ENCODE measurements around the gene SIK3.
A peak's percentile ranks its signal among the peaks of the same experiment; 100 is the strongest.
"Not testable (repeated sequence)": the region's sequence is repeated elsewhere in the genome, so short reads cannot be mapped to it uniquely, and the experiment has no call there.

SIK3 gene

DNA sequence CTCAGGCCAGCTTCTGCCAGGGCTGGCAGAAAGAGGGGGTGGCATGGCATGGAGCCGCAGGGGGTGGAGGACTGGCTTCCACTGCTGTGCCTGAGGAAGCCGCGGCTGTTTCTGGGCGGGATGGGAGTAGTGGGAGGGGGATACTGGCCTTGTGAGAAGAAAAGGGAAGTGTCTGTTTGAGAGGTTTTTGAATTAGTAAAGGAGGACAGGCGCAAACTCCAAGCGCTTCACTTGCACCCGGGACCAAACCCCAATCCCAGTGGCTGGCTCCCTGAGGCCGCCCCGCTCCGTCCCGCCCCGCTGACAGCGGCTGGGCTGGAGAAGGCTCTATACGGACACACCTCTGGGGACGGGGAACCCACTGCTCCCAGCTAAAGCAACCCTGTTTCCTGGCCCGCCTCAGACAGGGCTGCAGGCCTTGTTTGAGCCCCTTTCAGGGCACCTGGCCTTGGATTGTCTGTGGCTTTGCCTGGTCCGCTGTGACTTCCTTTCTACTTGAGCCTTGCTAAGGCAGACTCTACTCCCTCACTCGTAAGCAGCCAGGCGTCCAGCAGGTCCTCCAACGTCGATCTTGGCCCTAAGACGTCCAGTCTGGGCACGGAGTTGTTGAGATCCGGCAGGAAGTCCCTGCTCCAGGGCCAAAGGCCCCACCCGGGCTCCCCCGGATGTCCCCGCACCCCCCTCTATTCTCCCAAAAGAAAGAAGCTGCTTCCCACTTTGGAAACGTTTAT is 263.0 kb downstream of the SIK3 start:
- H3K27ac Mint-ChIP-seq: peak overlapping the region; percentile 84 to 91
- peak overlapping the region; percentile 82 to 83 for H3K4me3 Mint-ChIP-seq
- DNase-seq (no peak), ATAC-seq (replicated peaks) (peak; percentile 2)
- H3K36me3 Mint-ChIP-seq (ENCODE audit: insufficient read depth): peaks cover 3% of the 10 kb centered on the region
- no peaks in the 10 kb centered on the region for H3K9me3 Mint-ChIP-seq
- H3K27me3 Mint-ChIP-seq: no peaks in the 10 kb centered on the region
- H3K4me1 Mint-ChIP-seq (ENCODE audit: low read depth in 2 of 2): peaks cover 6 to 13% of the 10 kb centered on the region in 2 donors

- Mint-ChIP-seq H3K27ac (peak overlapping the region; percentile 15 to 84), H3K4me3 (peak overlapping the region; percentile 72 to 83), H3K4me1 (ENCODE audit: low read depth in 2 of 2) (peaks cover 6 to 13% of the 10 kb centered on the region in 2 donors)
- not testable (repeated sequence) for H3K9me3 Mint-ChIP-seq; DNase-seq; H3K27me3 Mint-ChIP-seq; ATAC-seq (replicated peaks); H3K36me3 Mint-ChIP-seq (ENCODE audit: insufficient read depth)
These were observed 263.6 kb downstream of the SIK3 start for GRCh38 chr11:116834535-116835041.

DNA sequence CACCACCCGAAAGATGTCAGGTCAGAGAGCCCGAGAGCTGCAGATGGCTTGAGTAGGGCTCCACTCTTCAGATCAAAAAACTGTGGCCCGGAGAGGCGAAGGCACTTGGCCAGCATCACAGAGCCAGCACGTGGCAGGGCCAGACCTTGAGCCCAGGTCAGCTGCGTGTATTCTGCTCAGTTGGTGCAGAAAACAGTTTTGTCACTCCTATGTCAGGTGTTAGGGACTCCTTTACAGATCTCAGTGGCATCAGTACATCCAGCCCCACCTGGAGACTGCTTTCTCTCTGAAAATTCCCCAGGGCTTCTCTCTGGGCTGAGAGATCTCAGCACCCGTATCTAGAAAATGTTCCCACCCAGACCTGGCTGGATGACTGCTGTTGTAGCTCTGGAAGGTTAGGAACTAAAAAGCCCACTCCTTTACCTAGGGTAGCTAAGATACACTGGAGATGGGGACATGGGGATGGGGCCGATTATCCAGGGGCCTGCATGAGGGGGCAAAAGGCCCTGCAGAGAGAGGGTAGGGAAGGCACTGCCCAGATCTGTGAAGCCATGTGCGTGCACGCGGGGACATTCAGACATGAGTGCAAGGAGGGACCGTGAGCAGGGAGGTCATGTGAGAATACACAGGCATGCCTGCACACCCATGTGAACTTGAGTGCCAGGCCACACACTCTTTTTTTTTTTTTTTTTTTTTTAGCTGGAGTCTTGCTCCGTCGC is 264.3 kb downstream of the SIK3 start:
- DNase-seq (no peak), ATAC-seq (replicated peaks) (no peak)
- H3K27me3 Mint-ChIP-seq: no peaks in the 10 kb centered on the region
- peak overlapping the region in 1 of 2 donors; percentile 21 for H3K4me3 Mint-ChIP-seq
- no peaks in the 10 kb centered on the region for H3K9me3 Mint-ChIP-seq
- no peak overlapping the region for H3K27ac Mint-ChIP-seq
- H3K4me1 Mint-ChIP-seq (ENCODE audit: low read depth in 2 of 2): peaks cover 6 to 13% of the 10 kb centered on the region in 2 donors
- H3K36me3 Mint-ChIP-seq (ENCODE audit: insufficient read depth): peaks cover 3% of the 10 kb centered on the region

- Mint-ChIP-seq H3K4me1 (ENCODE audit: low read depth in 2 of 2) (peaks cover 6 to 13% of the 10 kb centered on the region in 2 donors), H3K27ac (no peak overlapping the region), H3K9me3 (no peaks in the 10 kb centered on the region), H3K27me3 (no peaks in the 10 kb centered on the region), H3K4me3 (no peak overlapping the region), H3K36me3 (ENCODE audit: insufficient read depth) (peaks cover 3% of the 10 kb centered on the region)
- DNase-seq (no peak), ATAC-seq (replicated peaks) (no peak)
These were observed 264.8 kb downstream of the SIK3 start for GRCh38 chr11:116833491-116833815.

DNA sequence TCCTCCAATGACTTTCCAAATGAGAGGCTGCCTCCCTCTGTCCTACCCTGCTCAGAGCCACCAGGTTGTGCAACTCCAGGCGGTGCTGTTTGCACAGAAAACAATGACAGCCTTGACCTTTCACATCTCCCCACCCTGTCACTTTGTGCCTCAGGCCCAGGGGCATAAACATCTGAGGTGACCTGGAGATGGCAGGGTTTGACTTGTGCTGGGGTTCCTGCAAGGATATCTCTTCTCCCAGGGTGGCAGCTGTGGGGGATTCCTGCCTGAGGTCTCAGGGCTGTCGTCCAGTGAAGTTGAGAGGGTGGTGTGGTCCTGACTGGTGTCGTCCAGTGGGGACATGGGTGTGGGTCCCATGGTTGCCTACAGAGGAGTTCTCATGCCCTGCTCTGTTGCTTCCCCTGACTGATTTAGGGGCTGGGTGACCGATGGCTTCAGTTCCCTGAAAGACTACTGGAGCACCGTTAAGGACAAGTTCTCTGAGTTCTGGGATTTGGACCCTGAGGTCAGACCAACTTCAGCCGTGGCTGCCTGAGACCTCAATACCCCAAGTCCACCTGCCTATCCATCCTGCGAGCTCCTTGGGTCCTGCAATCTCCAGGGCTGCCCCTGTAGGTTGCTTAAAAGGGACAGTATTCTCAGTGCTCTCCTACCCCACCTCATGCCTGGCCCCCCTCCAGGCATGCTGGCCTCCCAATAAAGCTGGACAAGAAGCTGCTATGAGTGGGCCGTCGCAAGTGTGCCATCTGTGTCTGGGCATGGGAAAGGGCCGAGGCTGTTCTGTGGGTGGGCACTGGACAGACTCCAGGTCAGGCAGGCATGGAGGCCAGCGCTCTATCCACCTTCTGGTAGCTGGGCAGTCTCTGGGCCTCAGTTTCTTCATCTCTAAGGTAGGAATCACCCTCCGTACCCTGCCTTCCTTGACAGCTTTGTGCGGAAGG is 265.6 kb downstream of the SIK3 start:
- Mint-ChIP-seq H3K27me3 (no peaks in the 10 kb centered on the region), H3K27ac (no peak overlapping the region), H3K9me3 (no peaks in the 10 kb centered on the region), H3K4me3 (no peak overlapping the region), H3K36me3 (ENCODE audit: insufficient read depth) (peaks cover 3% of the 10 kb centered on the region), H3K4me1 (ENCODE audit: low read depth in 2 of 2) (peaks cover 6 to 13% of the 10 kb centered on the region in 2 donors)
- no peak for DNase-seq
- no peak for ATAC-seq (replicated peaks)

DNA sequence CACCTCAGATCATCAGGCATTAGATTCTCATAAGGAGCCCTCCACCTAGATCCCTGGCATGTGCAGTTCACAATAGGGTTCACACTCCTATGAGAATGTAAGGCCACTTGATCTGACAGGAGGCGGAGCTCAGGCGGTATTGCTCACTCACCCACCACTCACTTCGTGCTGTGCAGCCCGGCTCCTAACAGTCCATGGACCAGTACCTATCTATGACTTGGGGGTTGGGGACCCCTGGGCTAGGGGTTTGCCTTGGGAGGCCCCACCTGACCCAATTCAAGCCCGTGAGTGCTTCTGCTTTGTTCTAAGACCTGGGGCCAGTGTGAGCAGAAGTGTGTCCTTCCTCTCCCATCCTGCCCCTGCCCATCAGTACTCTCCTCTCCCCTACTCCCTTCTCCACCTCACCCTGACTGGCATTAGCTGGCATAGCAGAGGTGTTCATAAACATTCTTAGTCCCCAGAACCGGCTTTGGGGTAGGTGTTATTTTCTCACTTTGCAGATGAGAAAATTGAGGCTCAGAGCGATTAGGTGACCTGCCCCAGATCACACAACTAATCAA is 266.4 kb downstream of the SIK3 start:
- H3K27me3 Mint-ChIP-seq: no peaks in the 10 kb centered on the region
- peaks cover 3% of the 10 kb centered on the region for H3K36me3 Mint-ChIP-seq (ENCODE audit: insufficient read depth)
- ATAC-seq (replicated peaks) (no peak), DNase-seq (no peak)
- no peak overlapping the region for H3K27ac Mint-ChIP-seq
- no peak overlapping the region for H3K4me3 Mint-ChIP-seq
- no peaks in the 10 kb centered on the region for H3K9me3 Mint-ChIP-seq
- peaks cover 6 to 13% of the 10 kb centered on the region in 2 donors for H3K4me1 Mint-ChIP-seq (ENCODE audit: low read depth in 2 of 2)

DNA sequence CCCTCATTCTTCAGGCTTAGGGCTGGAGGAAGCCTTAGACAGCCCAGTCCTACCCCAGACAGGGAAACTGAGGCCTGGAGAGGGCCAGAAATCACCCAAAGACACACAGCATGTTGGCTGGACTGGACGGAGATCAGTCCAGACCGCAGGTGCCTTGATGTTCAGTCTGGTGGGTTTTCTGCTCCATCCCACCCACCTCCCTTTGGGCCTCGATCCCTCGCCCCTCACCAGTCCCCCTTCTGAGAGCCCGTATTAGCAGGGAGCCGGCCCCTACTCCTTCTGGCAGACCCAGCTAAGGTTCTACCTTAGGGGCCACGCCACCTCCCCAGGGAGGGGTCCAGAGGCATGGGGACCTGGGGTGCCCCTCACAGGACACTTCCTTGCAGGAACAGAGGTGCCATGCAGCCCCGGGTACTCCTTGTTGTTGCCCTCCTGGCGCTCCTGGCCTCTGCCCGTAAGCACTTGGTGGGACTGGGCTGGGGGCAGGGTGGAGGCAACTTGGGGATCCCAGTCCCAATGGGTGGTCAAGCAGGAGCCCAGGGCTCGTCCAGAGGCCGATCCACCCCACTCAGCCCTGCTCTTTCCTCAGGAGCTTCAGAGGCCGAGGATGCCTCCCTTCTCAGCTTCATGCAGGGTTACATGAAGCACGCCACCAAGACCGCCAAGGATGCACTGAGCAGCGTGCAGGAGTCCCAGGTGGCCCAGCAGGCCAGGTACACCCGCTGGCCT is 267.9 kb downstream of the SIK3 start:
- DNase-seq (no peak), ATAC-seq (replicated peaks) (no peak)
- Mint-ChIP-seq H3K4me1 (ENCODE audit: low read depth in 2 of 2) (peaks cover 5 to 6% of the 10 kb centered on the region in 2 donors), H3K27me3 (no peaks in the 10 kb centered on the region), H3K4me3 (no peak overlapping the region), H3K27ac (peak overlapping the region in 1 of 2 donors; percentile 38), H3K9me3 (no peaks in the 10 kb centered on the region), H3K36me3 (ENCODE audit: insufficient read depth) (peaks cover 3% of the 10 kb centered on the region)

DNA sequence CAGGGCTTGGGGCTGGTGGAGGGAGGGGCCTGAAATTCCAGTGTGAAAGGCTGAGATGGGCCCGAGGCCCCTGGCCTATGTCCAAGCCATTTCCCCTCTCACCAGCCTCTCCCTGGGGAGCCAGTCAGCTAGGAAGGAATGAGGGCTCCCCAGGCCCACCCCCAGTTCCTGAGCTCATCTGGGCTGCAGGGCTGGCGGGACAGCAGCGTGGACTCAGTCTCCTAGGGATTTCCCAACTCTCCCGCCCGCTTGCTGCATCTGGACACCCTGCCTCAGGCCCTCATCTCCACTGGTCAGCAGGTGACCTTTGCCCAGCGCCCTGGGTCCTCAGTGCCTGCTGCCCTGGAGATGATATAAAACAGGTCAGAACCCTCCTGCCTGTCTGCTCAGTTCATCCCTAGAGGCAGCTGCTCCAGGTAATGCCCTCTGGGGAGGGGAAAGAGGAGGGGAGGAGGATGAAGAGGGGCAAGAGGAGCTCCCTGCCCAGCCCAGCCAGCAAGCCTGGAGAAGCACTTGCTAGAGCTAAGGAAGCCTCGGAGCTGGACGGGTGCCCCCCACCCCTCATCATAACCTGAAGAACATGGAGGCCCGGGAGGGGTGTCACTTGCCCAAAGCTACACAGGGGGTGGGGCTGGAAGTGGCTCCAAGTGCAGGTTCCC is 268.6 kb downstream of the SIK3 start, which contains the start of gene APOC3:
Gene APOC3, plus strand, starts transcription at position 383 of the 659 bp plus-strand sequence. CDS start 676 bp downstream, outside the sequence.
- Mint-ChIP-seq H3K4me1 (ENCODE audit: low read depth in 2 of 2) (peaks cover 1 to 2% of the 10 kb centered on the region in 2 donors), H3K36me3 (ENCODE audit: insufficient read depth) (peaks cover 1% of the 10 kb centered on the region), H3K27me3 (no peaks in the 10 kb centered on the region), H3K27ac (peak within 1 kb of the TSS in 1 of 2 donors; percentile 38), H3K9me3 (no peaks in the 10 kb centered on the region), H3K4me3 (no peak within 1 kb of the TSS)
- ATAC-seq (replicated peaks) (no peak), DNase-seq (no peak)

DNA sequence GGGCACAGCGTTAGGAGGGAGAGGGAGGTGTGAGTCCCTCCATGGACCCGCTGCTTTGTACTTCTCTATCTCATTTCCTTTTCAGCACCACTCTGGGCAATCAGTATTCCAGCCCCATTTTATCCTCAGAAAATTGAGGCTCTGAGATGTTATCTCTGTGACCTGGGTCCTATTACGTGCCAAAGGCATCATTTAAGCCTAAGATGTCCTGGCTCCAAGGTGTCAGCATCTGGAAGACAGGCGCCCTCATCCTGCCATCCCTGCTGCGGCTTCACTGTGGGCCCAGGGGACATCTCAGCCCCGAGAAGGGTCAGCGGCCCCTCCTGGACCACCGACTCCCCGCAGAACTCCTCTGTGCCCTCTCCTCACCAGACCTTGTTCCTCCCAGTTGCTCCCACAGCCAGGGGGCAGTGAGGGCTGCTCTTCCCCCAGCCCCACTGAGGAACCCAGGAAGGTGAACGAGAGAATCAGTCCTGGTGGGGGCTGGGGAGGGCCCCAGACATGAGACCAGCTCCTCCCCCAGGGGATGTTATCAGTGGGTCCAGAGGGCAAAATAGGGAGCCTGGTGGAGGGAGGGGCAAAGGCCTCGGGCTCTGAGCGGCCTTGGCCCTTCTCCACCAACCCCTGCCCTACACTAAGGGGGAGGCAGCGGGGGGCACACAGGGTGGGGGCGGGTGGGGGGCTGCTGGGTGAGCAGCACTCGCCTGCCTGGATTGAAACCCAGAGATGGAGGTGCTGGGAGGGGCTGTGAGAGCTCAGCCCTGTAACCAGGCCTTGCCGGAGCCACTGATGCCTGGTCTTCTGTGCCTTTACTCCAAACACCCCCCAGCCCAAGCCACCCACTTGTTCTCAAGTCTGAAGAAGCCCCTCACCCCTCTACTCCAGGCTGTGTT is 269.4 kb downstream of the SIK3 start:
- no peak overlapping the region for H3K27ac Mint-ChIP-seq

DNA sequence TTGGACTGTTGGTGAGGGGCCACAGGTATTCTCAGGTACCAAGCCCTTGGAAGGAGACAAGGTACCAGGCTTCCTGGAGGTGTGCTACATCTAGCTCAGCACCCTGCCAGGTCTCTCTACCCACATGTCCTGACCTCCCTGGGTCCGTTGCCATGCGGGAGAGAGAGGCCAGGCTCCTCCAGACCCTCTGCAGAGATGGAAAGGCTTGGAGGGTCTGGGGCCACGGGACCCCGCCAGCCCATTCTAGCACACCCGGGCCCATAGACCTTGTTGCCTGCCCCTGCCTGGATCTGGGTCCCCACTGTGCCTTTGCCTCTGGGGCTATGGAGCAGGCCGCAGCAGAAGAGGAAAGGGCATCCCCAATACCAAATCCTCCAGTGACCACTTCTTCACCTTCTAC is 270.8 kb downstream of the SIK3 start:
- DNase-seq: no peak
- ATAC-seq (replicated peaks): no peak
- H3K9me3 Mint-ChIP-seq: no peaks in the 10 kb centered on the region
- H3K4me1 Mint-ChIP-seq (ENCODE audit: low read depth in 2 of 2): no peaks in the 10 kb centered on the region
- no peaks in the 10 kb centered on the region for H3K36me3 Mint-ChIP-seq (ENCODE audit: insufficient read depth)
- no peaks in the 10 kb centered on the region for H3K27me3 Mint-ChIP-seq
- no peak overlapping the region for H3K4me3 Mint-ChIP-seq
- H3K27ac Mint-ChIP-seq: no peak overlapping the region

More for the DNA sequence above, 269.4 kb downstream of the SIK3 start:
- DNase-seq: no peak
- no peaks in the 10 kb centered on the region for H3K9me3 Mint-ChIP-seq
- no peak overlapping the region for H3K4me3 Mint-ChIP-seq
- no peaks in the 10 kb centered on the region for H3K27me3 Mint-ChIP-seq
- H3K36me3 Mint-ChIP-seq (ENCODE audit: insufficient read depth): no peaks in the 10 kb centered on the region
- ATAC-seq (replicated peaks): no peak
- no peaks in the 10 kb centered on the region for H3K4me1 Mint-ChIP-seq (ENCODE audit: low read depth in 2 of 2)

DNA sequence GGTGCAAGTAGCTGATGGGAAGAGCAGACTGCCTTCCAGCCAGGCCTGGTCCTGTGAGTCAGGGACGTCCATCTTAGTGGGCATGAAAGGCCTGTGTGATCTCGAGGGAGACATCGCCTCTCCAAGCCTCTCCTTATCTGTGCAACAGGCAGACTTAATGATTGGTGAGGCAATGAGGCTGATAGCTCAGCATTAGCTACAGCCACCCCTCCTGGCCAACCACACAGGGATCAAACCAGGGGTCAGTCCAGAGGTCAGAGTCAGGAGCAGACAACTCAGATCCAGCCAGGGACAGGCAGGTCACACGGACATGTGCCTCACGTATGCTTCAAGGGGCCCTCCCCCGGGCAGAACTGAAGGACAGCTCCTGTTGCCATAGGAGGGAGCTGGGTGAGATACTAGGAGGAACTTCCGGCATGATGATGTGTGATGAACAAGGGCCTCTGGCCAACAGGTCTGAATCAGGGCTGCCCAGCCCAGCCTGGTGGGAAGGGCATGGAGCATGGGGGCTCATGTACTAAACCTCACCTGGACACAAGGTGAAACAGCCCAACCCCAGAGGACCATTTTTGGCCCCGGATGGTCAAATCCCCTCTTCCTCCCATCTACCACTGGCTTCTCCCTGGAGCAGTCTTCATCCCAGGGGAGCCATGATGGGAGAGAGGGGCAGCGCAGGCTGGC is 271.3 kb downstream of the SIK3 start:
- Mint-ChIP-seq H3K36me3 (ENCODE audit: insufficient read depth) (no peaks in the 10 kb centered on the region), H3K4me1 (ENCODE audit: low read depth in 2 of 2) (no peaks in the 10 kb centered on the region), H3K27me3 (no peaks in the 10 kb centered on the region), H3K27ac (no peak overlapping the region), H3K9me3 (no peaks in the 10 kb centered on the region), H3K4me3 (no peak overlapping the region)
- no peak for ATAC-seq (replicated peaks)
- DNase-seq: no peak

Measured in effector memory CD8-positive, alpha-beta T cell (primary cell).